Regular cardiac myocyte (primary cell): ENCODE measurements around the gene FH. TPM values are rescaled to one million over a fixed set of nuclear protein-coding genes. Genes with fewer than 3 reads are reported as not detected.

Experiments used
- total RNA-seq: library from RNA; depleted of rRNA; stranded (reverse); fragments of >200 nt; gene quantifications from 2 replicates; pipeline ENCODE4 v1.2.3, GENCODE V29; 2014

Gene FH
- 69.1 and 199 TPM in 2 replicates for total RNA-seq

DNA sequence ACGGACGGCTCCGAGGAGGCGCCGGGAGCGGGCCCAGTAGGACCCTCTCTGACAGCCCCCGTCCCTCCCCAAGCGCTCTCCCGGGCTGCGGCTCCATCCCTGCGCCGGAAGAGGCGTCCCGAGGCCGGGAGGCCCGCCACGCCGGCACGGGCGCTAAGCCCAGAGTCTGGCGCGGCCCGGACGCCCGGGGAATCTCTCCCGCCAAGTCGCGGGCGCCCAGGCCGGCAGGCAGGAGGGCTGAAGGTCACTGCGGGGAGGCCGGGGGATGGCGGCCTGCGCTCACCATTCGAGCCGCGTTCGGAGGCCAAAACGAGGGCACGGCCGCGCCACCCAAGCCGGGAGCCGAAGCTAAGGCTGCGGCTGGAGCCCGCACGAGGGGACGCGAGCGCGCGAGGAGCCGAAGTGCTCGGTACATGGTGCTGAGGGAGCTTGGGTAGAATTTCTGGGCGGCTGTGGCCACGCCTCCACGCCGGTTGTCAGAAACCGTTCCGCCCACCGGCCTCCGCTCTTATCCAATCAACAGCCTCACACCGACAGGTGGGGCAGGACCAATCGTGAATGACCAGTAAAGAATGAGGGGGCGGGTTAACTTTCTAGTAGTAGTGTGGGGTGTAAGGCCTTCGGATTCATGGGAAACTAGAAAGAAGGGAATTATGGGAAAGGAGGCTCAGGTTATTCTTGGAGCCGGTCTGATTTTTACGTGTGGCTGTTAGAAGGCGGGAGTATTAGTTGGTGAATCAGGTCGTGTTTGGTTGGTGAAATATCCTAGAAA is at the start of gene FH:
FH (minus strand) TSS at position 448 of the 772 bp plus-strand sequence; CDS start at position 415, 33 bp downstream.

GRCh38 chr1:241532162-241532531 is 12.6 kb upstream of the FH start, which contains the start of gene KMO:
Gene KMO, plus strand, starts transcription at chr1:241532378. Its CDS starts 67 bp downstream, at chr1:241532445.

Other genes with a start within 250 kb of the FH start
- gene RGS7, start 162.6 kb downstream of the FH start, total RNA-seq, result 2.0 and 2.7 TPM in 2 replicates
- 0.56 and 0.96 TPM in 2 replicates for gene KMO, start 12.6 kb upstream of the FH start, total RNA-seq
- gene CHML, start 120.6 kb upstream of the FH start, total RNA-seq, result 10.7 and 24.0 TPM in 2 replicates
- gene OPN3, start 120.6 kb upstream of the FH start, total RNA-seq, result 24.2 and 37.2 TPM in 2 replicates
- gene WDR64, start 132.5 kb upstream of the FH start, total RNA-seq, result not detected in 2 replicates